Liver (tissue), 9 donors: ENCODE measurements around the gene CLEC4G. TPM values are rescaled to one million over a fixed set of nuclear protein-coding genes. Genes with fewer than 3 reads are reported as not detected.

ENCODE experiments used
- DNase-seq: peaks from one replicate; pipeline ENCODE4 v3.0.0-alpha.2; 2017; ENCODE audit warnings: low spot score
- H3K27ac ChIP-seq, 2 donors: one replicate each; pipeline ENCODE4 v1.7.0; 2013; ENCODE audit warnings: inconsistent platforms in 2 of 2, low read length in 2 of 2, control low read depth in 1 of 2, low read depth in 1 of 2, mild to moderate bottlenecking in 1 of 2
- H3K27me3 ChIP-seq, 4 donors: one replicate each; pipeline versions ENCODE4 v1.6.1 to v1.7.0; 2013; ENCODE audit warnings: low read length in 3 of 4, inconsistent platforms in 1 of 4, mild to moderate bottlenecking in 1 of 4, moderate library complexity in 1 of 4; ENCODE audit not compliant: control insufficient read depth in 4 of 4, insufficient read depth in 4 of 4
- H3K36me3 ChIP-seq, 4 donors: one replicate each; pipeline versions ENCODE4 v1.6.1 to v1.7.0; 2013; ENCODE audit warnings: low read length in 3 of 4, mild to moderate bottlenecking in 3 of 4, low read depth in 1 of 4, moderate library complexity in 1 of 4; ENCODE audit not compliant: control insufficient read depth in 4 of 4, insufficient read depth in 3 of 4
- H3K4me1 ChIP-seq, 4 donors: one replicate each; pipeline versions ENCODE4 v1.6.1 to v1.7.0; 2013; ENCODE audit warnings: low read length in 3 of 4, mild to moderate bottlenecking in 3 of 4, moderate library complexity in 1 of 4; ENCODE audit not compliant: control insufficient read depth in 4 of 4, insufficient read depth in 4 of 4
- H3K4me3 ChIP-seq, 3 donors: one replicate each; pipeline versions ENCODE4 v1.6.1 to v1.7.0; 2013; ENCODE audit warnings: low read length in 3 of 3, control low read depth in 1 of 3, low read depth in 1 of 3, mild to moderate bottlenecking in 1 of 3
- H3K9ac ChIP-seq, 2 donors: one replicate each; pipeline ENCODE4 v1.7.0; 2013; ENCODE audit warnings: low read length in 2 of 2, mild to moderate bottlenecking in 2 of 2, moderate library complexity in 2 of 2, control low read depth in 1 of 2, low read depth in 1 of 2
- H3K9me3 ChIP-seq, 4 donors: one replicate each; pipeline versions ENCODE4 v1.6.1 to v1.7.0; 2013; ENCODE audit warnings: low read length in 3 of 4; ENCODE audit not compliant: control insufficient read depth in 4 of 4
- EGR1 ChIP-seq, 2 donors: IDR thresholded peaks; 2 replicates each; pipeline ENCODE4 v1.6.1; 2016 to 2018; ENCODE audit warnings: antibody characterized with exemption in 2 of 2, low read depth in 2 of 2
- FOXA1 ChIP-seq: IDR thresholded peaks from 2 replicates; pipeline ENCODE4 v1.6.1; 2016; ENCODE audit warnings: antibody characterized with exemption
- FOXA2 ChIP-seq: IDR thresholded peaks from 2 replicates; pipeline ENCODE4 v1.6.1; 2016; ENCODE audit warnings: antibody characterized with exemption
- GABPA ChIP-seq, 2 donors: IDR thresholded peaks in 1 of 2; conservative IDR thresholded peaks in 1 of 2; 2 replicates each; pipeline ENCODE4 v1.6.1; 2016; ENCODE audit warnings: antibody characterized with exemption in 2 of 2, mild to moderate bottlenecking in 1 of 2, moderate library complexity in 1 of 2
- HNF4A ChIP-seq, 2 donors: conservative IDR thresholded peaks; 2 replicates each; pipeline ENCODE4 v1.6.1; 2016; ENCODE audit warnings: antibody characterized with exemption in 2 of 2, mild to moderate bottlenecking in 2 of 2
- HNF4G ChIP-seq: IDR thresholded peaks from 2 replicates; pipeline ENCODE4 v1.6.1; 2016; ENCODE audit warnings: antibody characterized with exemption
- JUND ChIP-seq, 2 donors: IDR thresholded peaks; 2 replicates each; pipeline ENCODE4 v1.6.1; 2016; ENCODE audit warnings: antibody characterized with exemption in 2 of 2
- NR2F2 ChIP-seq: IDR thresholded peaks from 2 replicates; pipeline ENCODE4 v1.6.1; 2016; ENCODE audit warnings: antibody characterized with exemption
- RAD21 ChIP-seq, 2 donors: IDR thresholded peaks; 2 replicates each; pipeline ENCODE4 v1.6.1; 2016; ENCODE audit warnings: antibody characterized with exemption in 2 of 2, mild to moderate bottlenecking in 2 of 2
- RXRA ChIP-seq, 2 donors: IDR thresholded peaks; 2 replicates each; pipeline ENCODE4 v1.6.1; 2017 to 2018; ENCODE audit warnings: antibody characterized with exemption in 2 of 2, mild to moderate bottlenecking in 1 of 2
- YY1 ChIP-seq: IDR thresholded peaks from 2 replicates; pipeline ENCODE4 v1.6.1; 2016; ENCODE audit warnings: antibody characterized with exemption, mild to moderate bottlenecking
- whole genome bisulfite sequencing: extraction: QIAGEN DNeasy Blood & Tissue Kit; methylation state at CpG from one replicate; pipeline ENCODE4 v1.1.7; 2013; 5-methylcytosine and 5-hydroxymethylcytosine counted together
- polyA plus RNA-seq, 2 donors: library from polyadenylated mRNA; stranded (reverse) in 1 of 2; unstranded in 1 of 2; fragments of 200-250 nt in 1 of 2; fragments of >200 nt in 1 of 2; fragmentation: Nextera tagmentation in 1 of 2; extraction: Ambion mirVana in 1 of 2; gene quantifications; one replicate each; pipeline versions ENCODE4 v1.2.1 to v1.2.3, GENCODE V29; 2013 to 2015
- total RNA-seq, 2 donors: library from RNA; depleted of rRNA; stranded (reverse); fragments of >200 nt; gene quantifications; one replicate each; pipeline ENCODE4 v1.2.3, GENCODE V29; 2014
- TF ChIP-seq, protein P1 (sequence below): IDR thresholded peaks from 2 replicates; pipeline ENCODE4 v1.6.1; 2016; ENCODE audit warnings: antibody characterized with exemption, mild to moderate bottlenecking
- TF ChIP-seq, protein P2 (sequence below): IDR thresholded peaks from 2 replicates; pipeline ENCODE4 v1.6.1; 2016; ENCODE audit warnings: antibody characterized with exemption
- TF ChIP-seq, protein P3 (sequence below): IDR thresholded peaks from 2 replicates; pipeline ENCODE4 v1.6.1; 2016; ENCODE audit warnings: antibody characterized with exemption
- TF ChIP-seq, protein P4 (sequence below): IDR thresholded peaks from 2 replicates; pipeline ENCODE4 v1.6.1; 2016; ENCODE audit warnings: antibody characterized with exemption
- TF ChIP-seq, protein P5 (sequence below): fragments of 150-350 bp; IDR thresholded peaks from 2 replicates; pipeline ENCODE4 v1.5.1; 2017; ENCODE audit warnings: improper control_type of control experiment, low read depth, low read length; ENCODE audit not compliant: missing input control
- donor health status: healthy.
- donor health status: healthy.
- donor health status: healthy.
- donor health status: healthy.
- donor health status: healthy.

Gene CLEC4G
- total and polyA plus RNA-seq, 4 donors: 7.7 to 69.0 (median 45.6) TPM

DNA sequence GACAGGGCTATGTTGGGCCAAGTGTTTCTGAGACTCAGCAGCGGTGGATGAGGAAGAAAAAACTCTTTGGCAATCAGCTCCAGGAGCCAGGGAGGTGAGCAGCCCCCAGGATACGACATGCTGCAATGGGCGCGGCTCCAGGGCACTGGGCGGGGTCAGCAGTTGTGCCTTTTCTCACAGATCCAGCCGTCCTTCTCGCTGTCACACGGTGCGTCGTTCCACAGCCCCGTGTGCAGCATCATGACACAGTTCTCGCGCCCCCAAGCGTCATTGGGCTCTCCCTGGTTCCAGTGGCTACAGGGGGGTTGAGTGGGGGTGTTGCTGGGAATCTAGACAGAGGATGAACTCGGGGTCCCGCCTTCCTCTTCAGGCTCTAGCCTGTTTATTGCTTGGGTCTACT is 2.7 kb downstream of the CLEC4G start:
- Histone ChIP-seq H3K36me3 (no peaks in the 10 kb centered on the region), H3K9ac (no peak overlapping the region), H3K4me3 (no peak overlapping the region), H3K27ac (no peak overlapping the region), H3K4me1 (peaks cover 0 to 2% (median 0%) of the 10 kb centered on the region in 4 donors), H3K27me3 (peaks cover 0 to 9% (median 2%) of the 10 kb centered on the region in 4 donors), H3K9me3 (no peaks in the 10 kb centered on the region)
- TF ChIP-seq JUND (IDR thresholded peaks at IDR 0.05) (no peak), YY1 (no peak), FOXA2 (no peak), FOXA1 (no peak), RXRA (IDR thresholded peaks at IDR 0.05) (no peak), EGR1 (IDR thresholded peaks at IDR 0.05; ENCODE audit: low read depth in 2 of 2) (no peak), HNF4G (no peak)
- TF ChIP-seq, protein P1, sequence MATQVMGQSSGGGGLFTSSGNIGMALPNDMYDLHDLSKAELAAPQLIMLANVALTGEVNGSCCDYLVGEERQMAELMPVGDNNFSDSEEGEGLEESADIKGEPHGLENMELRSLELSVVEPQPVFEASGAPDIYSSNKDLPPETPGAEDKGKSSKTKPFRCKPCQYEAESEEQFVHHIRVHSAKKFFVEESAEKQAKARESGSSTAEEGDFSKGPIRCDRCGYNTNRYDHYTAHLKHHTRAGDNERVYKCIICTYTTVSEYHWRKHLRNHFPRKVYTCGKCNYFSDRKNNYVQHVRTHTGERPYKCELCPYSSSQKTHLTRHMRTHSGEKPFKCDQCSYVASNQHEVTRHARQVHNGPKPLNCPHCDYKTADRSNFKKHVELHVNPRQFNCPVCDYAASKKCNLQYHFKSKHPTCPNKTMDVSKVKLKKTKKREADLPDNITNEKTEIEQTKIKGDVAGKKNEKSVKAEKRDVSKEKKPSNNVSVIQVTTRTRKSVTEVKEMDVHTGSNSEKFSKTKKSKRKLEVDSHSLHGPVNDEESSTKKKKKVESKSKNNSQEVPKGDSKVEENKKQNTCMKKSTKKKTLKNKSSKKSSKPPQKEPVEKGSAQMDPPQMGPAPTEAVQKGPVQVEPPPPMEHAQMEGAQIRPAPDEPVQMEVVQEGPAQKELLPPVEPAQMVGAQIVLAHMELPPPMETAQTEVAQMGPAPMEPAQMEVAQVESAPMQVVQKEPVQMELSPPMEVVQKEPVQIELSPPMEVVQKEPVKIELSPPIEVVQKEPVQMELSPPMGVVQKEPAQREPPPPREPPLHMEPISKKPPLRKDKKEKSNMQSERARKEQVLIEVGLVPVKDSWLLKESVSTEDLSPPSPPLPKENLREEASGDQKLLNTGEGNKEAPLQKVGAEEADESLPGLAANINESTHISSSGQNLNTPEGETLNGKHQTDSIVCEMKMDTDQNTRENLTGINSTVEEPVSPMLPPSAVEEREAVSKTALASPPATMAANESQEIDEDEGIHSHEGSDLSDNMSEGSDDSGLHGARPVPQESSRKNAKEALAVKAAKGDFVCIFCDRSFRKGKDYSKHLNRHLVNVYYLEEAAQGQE: no peak
- TF ChIP-seq, protein P2, sequence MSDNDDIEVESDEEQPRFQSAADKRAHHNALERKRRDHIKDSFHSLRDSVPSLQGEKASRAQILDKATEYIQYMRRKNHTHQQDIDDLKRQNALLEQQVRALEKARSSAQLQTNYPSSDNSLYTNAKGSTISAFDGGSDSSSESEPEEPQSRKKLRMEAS: no peak
- TF ChIP-seq, protein P3, sequence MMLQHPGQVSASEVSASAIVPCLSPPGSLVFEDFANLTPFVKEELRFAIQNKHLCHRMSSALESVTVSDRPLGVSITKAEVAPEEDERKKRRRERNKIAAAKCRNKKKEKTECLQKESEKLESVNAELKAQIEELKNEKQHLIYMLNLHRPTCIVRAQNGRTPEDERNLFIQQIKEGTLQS: no peak
- TF ChIP-seq, protein P4, sequence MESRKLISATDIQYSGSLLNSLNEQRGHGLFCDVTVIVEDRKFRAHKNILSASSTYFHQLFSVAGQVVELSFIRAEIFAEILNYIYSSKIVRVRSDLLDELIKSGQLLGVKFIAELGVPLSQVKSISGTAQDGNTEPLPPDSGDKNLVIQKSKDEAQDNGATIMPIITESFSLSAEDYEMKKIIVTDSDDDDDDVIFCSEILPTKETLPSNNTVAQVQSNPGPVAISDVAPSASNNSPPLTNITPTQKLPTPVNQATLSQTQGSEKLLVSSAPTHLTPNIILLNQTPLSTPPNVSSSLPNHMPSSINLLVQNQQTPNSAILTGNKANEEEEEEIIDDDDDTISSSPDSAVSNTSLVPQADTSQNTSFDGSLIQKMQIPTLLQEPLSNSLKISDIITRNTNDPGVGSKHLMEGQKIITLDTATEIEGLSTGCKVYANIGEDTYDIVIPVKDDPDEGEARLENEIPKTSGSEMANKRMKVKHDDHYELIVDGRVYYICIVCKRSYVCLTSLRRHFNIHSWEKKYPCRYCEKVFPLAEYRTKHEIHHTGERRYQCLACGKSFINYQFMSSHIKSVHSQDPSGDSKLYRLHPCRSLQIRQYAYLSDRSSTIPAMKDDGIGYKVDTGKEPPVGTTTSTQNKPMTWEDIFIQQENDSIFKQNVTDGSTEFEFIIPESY: no peak
- DNase-seq: no peak
- WGBS: 14% methylated on average over 16 of the region's 16 CpGs

DNA sequence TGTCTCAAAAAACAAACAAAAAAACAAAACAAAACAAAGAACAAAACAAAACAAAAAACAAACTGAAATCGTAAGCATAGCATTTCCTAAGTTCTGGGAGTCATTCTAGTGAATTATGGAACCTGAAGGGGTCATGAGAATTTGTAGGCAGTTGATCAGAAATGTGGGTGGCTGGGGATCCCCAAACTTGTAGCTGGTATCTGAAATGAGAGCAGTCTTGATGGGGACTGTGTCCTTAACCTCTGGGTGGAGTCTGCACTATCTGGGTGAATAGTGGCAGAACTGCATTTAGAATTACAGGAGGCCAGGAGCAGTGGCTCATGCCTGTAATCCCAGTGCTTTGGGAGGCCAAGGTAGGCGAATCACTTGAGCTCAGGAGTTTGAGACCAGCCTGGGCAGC is 6.1 kb downstream of the CLEC4G start:
- WGBS: 67% methylated on average over 2 of the region's 2 CpGs
- Histone ChIP-seq H3K27ac (no peak overlapping the region), H3K27me3 (peaks cover 0 to 9% (median under 1%) of the 10 kb centered on the region in 4 donors), H3K9ac (no peak overlapping the region), H3K36me3 (no peaks in the 10 kb centered on the region), H3K4me3 (no peak overlapping the region), H3K9me3 (no peaks in the 10 kb centered on the region), H3K4me1 (peaks cover 0 to 2% (median 0%) of the 10 kb centered on the region in 4 donors)
- DNase-seq: no peak
- TF ChIP-seq, protein P1: no peak
- TF ChIP-seq RAD21 (IDR thresholded peaks at IDR 0.05) (no peak), JUND (IDR thresholded peaks at IDR 0.05) (no peak), HNF4G (no peak), HNF4A (conservative IDR thresholded peaks at IDR 0.05) (no peak), RXRA (IDR thresholded peaks at IDR 0.05) (no peak), GABPA (IDR thresholded peaks at IDR 0.05 in 1 of 2, conservative IDR thresholded peaks at IDR 0.05 in 1 of 2) (no peak), YY1 (no peak), NR2F2 (no peak), FOXA2 (no peak), FOXA1 (no peak)
- TF ChIP-seq, protein P4: no peak
- TF ChIP-seq, protein P5, sequence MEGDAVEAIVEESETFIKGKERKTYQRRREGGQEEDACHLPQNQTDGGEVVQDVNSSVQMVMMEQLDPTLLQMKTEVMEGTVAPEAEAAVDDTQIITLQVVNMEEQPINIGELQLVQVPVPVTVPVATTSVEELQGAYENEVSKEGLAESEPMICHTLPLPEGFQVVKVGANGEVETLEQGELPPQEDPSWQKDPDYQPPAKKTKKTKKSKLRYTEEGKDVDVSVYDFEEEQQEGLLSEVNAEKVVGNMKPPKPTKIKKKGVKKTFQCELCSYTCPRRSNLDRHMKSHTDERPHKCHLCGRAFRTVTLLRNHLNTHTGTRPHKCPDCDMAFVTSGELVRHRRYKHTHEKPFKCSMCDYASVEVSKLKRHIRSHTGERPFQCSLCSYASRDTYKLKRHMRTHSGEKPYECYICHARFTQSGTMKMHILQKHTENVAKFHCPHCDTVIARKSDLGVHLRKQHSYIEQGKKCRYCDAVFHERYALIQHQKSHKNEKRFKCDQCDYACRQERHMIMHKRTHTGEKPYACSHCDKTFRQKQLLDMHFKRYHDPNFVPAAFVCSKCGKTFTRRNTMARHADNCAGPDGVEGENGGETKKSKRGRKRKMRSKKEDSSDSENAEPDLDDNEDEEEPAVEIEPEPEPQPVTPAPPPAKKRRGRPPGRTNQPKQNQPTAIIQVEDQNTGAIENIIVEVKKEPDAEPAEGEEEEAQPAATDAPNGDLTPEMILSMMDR: no peak
- TF ChIP-seq, protein P2: no peak
- TF ChIP-seq, protein P3: no peak
